Measurements from ENCODE around the gene TP53I13. TPM values are rescaled to one million over a fixed set of nuclear protein-coding genes. Genes with fewer than 3 reads are reported as not detected.

TP53I13 gene
- total and polyA plus RNA-seq, 2 of the 13 experiments (the other 11 are each of a cell fraction or from before 2014, with no cell fraction given) = 16.9 to 25.7 TPM

DNA sequence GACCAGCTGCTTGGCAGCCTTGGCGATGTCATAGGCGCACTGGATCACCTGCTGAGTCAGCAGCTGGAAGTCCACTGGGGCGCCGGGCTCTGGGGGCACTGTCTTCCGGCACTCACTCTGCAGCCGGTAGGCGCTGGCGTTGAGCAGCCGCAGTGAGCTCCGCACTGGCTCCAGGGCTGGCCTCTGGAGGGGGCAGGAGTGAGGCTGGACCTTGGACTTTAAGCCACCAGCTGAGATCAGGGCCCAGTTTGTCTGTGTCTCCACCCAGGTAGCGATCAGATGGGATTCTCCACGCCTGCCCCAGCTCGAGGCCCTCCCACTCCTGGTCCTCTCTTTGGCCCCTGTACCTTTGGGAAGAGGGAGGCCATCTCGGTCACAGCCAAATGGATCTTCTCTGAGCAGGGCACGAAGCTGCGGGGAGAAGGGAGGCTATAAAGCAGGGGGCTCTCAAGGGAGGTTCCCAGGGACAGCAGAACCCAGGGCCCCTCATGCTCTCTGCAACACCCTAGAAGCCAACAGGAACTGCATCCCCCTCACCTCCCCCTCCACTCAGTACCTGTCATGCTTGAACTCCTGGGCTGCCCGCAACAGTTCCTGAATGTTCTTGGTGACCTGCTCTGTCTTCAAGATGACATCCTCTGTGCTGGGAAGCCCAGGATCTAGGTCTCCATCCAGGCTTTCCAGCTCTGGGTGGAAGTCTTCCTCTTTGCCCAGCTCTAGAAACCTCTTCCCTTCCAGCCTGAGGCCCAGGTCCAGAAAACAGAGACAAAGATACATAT lies 6.4 kb downstream of the TP53I13 start (continued):
- TF ChIP-seq, protein P1, sequence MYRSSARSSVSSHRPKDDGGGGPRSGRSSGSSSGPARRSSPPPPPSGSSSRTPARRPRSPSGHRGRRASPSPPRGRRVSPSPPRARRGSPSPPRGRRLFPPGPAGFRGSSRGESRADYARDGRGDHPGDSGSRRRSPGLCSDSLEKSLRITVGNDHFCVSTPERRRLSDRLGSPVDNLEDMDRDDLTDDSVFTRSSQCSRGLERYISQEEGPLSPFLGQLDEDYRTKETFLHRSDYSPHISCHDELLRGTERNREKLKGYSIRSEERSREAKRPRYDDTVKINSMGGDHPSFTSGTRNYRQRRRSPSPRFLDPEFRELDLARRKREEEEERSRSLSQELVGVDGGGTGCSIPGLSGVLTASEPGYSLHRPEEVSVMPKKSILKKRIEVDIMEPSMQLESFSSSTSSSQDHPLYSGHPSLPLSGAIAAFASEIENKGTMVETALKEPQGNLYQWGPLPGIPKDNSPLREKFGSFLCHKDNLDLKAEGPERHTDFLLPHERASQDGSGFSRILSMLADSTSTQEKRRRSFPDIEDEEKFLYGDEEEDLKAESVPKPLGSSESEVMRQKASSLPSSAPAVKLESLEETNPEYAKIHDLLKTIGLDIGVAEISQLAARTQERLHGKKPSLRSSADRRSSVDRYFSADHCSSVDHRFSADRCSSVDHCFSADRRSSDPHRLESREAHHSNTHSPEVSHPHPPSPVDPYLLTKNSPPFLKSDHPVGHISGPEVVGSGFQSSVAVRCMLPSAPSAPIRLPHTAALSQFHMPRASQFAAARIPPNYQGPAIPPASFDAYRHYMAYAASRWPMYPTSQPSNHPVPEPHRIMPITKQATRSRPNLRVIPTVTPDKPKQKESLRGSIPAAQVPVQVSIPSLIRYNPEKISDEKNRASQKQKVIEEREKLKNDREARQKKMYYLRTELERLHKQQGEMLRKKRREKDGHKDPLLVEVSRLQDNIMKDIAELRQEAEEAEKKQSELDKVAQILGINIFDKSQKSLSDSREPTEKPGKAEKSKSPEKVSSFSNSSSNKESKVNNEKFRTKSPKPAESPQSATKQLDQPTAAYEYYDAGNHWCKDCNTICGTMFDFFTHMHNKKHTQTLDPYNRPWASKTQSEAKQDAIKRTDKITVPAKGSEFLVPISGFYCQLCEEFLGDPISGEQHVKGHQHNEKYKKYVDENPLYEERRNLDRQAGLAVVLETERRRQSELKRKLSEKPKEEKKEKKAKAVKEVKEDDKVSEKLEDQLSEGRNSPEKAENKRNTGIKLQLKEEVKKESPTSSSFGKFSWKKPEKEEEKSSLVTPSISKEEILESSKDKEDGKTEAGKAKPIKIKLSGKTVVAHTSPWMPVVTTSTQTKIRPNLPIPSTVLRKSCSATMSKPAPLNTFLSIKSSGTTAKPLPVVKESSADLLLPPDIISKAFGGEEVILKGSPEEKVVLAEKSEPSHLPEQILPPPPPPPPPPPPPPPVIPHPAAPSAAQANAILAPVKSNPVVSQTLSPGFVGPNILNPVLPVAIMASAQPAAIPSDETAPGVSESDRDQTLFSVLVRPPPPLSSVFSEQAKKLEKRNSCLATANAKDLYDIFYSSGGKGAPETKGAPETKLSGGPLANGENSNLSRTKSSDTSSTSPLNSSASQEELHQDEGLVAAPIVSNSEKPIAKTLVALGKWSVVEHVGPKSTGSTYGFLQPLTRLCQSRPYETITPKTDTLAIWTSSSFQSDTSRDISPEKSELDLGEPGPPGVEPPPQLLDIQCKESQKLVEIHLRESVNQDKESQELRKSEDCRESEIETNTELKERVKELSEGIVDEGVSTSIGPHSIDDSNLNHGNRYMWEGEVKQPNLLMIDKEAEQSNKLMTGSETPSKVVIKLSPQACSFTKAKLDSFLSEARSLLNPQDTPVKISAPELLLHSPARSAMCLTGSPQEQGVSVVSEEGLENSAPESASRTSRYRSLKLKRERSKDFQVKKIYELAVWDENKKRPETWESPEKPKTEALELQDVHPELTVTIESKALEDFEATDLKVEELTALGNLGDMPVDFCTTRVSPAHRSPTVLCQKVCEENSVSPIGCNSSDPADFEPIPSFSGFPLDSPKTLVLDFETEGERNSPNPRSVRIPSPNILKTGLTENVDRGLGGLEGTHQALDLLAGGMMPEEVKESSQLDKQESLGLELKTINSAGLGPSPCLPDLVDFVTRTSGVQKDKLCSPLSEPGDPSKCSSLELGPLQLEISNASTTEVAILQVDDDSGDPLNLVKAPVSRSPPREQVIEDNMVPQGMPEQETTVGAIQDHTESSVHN (CRISPR knock-in tag; IDR thresholded peaks at IDR 0.05) = no peak
- TF ChIP-seq, protein P2, sequence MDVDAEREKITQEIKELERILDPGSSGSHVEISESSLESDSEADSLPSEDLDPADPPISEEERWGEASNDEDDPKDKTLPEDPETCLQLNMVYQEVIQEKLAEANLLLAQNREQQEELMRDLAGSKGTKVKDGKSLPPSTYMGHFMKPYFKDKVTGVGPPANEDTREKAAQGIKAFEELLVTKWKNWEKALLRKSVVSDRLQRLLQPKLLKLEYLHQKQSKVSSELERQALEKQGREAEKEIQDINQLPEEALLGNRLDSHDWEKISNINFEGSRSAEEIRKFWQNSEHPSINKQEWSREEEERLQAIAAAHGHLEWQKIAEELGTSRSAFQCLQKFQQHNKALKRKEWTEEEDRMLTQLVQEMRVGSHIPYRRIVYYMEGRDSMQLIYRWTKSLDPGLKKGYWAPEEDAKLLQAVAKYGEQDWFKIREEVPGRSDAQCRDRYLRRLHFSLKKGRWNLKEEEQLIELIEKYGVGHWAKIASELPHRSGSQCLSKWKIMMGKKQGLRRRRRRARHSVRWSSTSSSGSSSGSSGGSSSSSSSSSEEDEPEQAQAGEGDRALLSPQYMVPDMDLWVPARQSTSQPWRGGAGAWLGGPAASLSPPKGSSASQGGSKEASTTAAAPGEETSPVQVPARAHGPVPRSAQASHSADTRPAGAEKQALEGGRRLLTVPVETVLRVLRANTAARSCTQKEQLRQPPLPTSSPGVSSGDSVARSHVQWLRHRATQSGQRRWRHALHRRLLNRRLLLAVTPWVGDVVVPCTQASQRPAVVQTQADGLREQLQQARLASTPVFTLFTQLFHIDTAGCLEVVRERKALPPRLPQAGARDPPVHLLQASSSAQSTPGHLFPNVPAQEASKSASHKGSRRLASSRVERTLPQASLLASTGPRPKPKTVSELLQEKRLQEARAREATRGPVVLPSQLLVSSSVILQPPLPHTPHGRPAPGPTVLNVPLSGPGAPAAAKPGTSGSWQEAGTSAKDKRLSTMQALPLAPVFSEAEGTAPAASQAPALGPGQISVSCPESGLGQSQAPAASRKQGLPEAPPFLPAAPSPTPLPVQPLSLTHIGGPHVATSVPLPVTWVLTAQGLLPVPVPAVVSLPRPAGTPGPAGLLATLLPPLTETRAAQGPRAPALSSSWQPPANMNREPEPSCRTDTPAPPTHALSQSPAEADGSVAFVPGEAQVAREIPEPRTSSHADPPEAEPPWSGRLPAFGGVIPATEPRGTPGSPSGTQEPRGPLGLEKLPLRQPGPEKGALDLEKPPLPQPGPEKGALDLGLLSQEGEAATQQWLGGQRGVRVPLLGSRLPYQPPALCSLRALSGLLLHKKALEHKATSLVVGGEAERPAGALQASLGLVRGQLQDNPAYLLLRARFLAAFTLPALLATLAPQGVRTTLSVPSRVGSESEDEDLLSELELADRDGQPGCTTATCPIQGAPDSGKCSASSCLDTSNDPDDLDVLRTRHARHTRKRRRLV (CRISPR knock-in tag; IDR thresholded peaks at IDR 0.05) = no peak
- TF ChIP-seq, protein P3, sequence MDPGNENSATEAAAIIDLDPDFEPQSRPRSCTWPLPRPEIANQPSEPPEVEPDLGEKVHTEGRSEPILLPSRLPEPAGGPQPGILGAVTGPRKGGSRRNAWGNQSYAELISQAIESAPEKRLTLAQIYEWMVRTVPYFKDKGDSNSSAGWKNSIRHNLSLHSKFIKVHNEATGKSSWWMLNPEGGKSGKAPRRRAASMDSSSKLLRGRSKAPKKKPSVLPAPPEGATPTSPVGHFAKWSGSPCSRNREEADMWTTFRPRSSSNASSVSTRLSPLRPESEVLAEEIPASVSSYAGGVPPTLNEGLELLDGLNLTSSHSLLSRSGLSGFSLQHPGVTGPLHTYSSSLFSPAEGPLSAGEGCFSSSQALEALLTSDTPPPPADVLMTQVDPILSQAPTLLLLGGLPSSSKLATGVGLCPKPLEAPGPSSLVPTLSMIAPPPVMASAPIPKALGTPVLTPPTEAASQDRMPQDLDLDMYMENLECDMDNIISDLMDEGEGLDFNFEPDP (CRISPR knock-in tag; conservative IDR thresholded peaks at IDR 0.05) = no peak
- TF ChIP-seq TCF7L2 (IDR thresholded peaks at IDR 0.05; ENCODE audit: low read depth, low read length) (no peak), ZNF766 (CRISPR knock-in tag; IDR thresholded peaks at IDR 0.05; ENCODE audit: borderline replicate concordance) (0 out of 2 replicates have a peak, but pooled peaks have one; percentile 51), HES4 (CRISPR knock-in tag; IDR thresholded peaks at IDR 0.05; ENCODE audit: borderline replicate concordance) (no peak), SAFB2 (CRISPR knock-in tag; IDR thresholded peaks at IDR 0.05; ENCODE audit: borderline replicate concordance, low read depth) (peak; percentile 89; the same call in 1 of the 2 replicates), PHF20 (CRISPR knock-in tag; IDR thresholded peaks at IDR 0.05) (peak; percentile 54; the same call in 1 of the 2 replicates)
- TF ChIP-seq, protein P4, sequence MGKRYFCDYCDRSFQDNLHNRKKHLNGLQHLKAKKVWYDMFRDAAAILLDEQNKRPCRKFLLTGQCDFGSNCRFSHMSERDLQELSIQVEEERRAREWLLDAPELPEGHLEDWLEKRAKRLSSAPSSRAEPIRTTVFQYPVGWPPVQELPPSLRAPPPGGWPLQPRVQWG (CRISPR knock-in tag; IDR thresholded peaks at IDR 0.05; ENCODE audit: borderline replicate concordance, low read depth) = no peak
- TF ChIP-seq, protein P5, sequence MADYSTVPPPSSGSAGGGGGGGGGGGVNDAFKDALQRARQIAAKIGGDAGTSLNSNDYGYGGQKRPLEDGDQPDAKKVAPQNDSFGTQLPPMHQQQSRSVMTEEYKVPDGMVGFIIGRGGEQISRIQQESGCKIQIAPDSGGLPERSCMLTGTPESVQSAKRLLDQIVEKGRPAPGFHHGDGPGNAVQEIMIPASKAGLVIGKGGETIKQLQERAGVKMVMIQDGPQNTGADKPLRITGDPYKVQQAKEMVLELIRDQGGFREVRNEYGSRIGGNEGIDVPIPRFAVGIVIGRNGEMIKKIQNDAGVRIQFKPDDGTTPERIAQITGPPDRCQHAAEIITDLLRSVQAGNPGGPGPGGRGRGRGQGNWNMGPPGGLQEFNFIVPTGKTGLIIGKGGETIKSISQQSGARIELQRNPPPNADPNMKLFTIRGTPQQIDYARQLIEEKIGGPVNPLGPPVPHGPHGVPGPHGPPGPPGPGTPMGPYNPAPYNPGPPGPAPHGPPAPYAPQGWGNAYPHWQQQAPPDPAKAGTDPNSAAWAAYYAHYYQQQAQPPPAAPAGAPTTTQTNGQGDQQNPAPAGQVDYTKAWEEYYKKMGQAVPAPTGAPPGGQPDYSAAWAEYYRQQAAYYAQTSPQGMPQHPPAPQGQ (CRISPR knock-in tag; IDR thresholded peaks at IDR 0.05; ENCODE audit: borderline replicate concordance) = no peak

Data from HepG2 (cell line).